GM04504 (cell line): Measurements from ENCODE around the gene ECM1.
A peak's percentile ranks its signal among the peaks of the same experiment; 100 is the strongest.

Experiments
- DNase-seq: peaks from one replicate; pipeline ENCODE4 v3.0.0-alpha.2; 2012; ENCODE audit warnings: low read depth

Gene ECM1

GRCh38 chr1:150512846-150513245 is 4.9 kb downstream of the ECM1 start:
- no peak for DNase-seq

GRCh38 chr1:150513351-150513791 is 5.5 kb downstream of the ECM1 start:
- DNase-seq: no peak

DNA sequence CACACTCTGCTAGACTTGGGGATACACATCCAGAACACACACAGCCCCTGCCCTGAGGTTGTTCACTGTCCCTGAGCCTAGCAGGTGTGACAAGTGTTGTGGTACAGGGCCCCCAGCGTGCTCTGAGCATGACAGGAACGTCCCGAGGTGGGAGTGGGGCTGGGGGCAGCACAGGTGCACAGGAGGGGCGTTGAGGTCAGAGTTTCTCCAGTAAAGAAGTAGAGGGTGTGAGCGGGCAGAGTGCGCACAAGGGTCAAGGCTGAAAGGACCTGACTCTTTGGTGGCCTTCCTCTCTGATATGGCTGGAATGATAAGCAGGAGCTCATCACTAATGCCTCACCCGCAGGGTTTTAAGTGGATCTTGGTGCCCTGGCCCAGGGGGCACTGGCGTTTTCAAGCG is 6.4 kb downstream of the ECM1 start:
- no peak for DNase-seq

GRCh38 chr1:150514913-150515327 is 7.0 kb downstream of the ECM1 start:
- no peak for DNase-seq

DNA sequence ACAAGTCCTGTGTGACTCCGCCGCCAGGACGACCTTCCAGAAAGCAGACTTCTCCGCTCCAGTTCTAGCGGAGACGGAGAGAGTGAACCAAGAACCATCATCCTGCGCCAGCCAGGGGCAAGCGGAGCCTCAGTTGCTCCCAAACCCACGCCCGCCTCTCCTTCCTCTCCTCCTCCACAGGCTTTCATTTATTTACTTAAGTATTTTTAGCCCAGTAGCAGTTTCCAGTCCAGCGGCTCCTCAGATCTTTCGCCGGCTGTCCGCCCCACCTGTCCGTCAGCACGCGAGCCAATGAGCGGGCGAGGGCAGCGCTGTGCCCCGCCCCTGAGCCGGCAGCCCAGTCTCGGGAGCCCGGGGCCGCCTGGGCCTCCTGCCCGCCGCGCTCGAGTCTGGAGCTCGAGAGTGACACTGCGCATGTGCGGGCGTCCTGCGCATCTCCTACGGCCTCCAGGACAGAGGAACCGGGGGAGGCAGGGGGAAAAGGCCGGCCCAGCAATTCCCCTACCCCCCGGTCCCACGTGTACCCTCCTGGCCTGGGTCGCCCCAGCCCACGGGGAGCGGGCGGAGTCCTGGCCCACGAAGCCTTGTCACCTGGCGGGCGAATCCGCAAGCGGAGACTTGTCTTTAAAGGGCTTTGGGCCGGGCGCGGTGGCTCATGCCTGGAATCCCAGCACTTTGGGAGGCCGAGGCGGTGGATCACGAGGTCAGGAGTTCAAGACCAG is 7.6 kb downstream of the ECM1 start, which contains the start of gene FALEC:
TSS of gene FALEC (plus strand) at position 425 of the 722 bp plus-strand sequence.
- peak; percentile 91 for DNase-seq

- DNase-seq: no peak
Observed at GRCh38 chr1:150516050-150516591, 8.2 kb downstream of the ECM1 start.

GRCh38 chr1:150516616-150517015 is 8.7 kb downstream of the ECM1 start:
- DNase-seq: no peak

DNA sequence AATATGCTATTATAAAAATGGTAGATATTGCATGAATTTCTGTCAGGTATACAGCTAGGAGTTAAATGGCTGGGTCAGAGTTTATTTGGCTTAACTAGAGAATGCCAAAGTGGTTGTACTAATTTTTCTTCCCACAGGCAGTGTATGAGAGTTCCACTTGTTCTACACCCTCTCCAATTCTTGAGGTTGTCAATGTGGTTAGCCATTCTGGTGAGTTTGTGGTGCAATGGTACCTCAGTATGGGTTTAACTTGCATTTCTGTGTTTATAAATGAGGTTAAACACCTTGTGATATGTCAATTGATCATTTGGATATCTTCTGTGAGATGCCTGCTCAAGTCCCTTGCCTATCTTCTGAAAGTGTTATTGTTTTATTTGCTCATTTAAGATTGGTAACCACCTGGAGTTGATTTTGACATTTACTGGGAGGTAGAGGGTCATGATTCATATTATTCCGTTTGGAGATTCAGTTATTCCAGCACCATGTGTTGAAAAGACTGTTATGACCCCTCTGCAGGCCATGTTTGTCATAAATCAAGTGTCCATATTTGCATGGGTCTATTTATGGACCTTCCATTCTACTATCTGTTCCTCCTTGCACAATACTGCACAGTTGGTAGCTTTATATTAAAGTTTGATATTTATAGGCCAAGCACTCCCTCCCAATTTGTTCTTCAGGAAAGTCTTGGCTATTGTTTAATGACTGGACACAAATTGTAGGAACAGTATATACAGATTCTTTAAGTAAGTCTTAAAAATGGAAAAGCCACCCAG is 13.5 kb downstream of the ECM1 start:
- DNase-seq: no peak

DNA sequence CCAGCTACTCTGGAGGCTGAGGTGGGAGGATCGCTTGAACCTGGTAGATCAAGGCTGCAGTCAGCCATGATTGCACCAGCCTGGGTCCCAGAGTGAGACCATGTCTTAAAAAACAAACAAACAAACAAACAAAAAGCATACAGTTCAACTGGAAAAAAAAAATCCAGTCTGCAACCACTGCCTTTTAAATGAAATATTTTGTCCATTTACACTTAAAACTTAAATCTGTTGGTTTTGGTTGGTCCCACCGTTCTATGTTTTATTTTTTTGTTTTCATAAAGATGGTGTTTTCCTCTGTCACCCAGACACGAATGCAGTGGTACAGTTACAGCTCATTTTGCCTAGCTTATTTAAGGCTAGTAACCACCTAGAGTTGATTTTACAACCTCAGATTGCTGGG is 17.4 kb downstream of the ECM1 start:
- no peak for DNase-seq

DNA sequence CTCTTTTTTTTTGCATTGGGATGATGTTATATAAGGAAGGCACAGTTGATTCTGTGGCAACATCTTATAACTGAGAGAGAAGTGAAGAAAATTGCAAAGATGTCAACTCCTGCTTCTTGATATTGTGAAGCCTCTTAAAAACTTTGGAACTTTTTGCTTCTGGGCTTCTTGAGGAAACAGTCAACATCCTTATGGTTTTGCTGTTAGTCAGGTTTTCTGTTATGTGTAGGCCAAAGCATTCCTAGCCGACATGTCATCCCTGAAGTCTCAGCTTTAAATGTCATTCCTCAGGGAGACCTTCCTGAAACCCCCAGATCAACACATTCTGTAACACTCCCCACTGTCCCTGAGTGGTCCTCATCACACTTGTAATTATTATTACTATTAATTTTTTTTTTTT is 20.3 kb downstream of the ECM1 start:
- no peak for DNase-seq

- DNase-seq: no peak
Observed at GRCh38 chr1:150529017-150529416, 21.1 kb downstream of the ECM1 start.

GRCh38 chr1:150530491-150531159 is 22.7 kb downstream of the ECM1 start:
- DNase-seq: no peak

GRCh38 chr1:150532860-150533259 is 25.0 kb downstream of the ECM1 start:
- no peak for DNase-seq

DNA sequence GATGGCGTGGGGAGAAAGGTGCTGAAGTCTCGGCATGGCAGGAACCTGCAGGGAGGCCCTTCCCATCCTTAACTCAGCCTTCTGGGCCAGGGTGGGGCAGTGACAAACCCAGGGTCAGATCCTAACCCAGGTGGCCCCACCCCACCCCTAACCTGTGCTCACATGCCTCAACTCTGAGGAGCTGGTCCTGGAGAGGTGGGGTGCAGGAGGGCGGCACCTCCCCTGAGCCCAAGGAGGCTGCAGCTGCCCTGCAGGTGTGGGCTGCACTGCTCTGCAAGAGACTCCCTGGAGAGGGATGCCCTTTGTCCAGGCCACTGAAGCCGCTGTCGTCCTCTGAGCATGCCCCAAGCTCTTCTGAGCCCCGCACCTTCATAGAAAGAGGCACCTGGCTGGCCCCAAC is 26.1 kb downstream of the ECM1 start:
- DNase-seq: no peak

DNA sequence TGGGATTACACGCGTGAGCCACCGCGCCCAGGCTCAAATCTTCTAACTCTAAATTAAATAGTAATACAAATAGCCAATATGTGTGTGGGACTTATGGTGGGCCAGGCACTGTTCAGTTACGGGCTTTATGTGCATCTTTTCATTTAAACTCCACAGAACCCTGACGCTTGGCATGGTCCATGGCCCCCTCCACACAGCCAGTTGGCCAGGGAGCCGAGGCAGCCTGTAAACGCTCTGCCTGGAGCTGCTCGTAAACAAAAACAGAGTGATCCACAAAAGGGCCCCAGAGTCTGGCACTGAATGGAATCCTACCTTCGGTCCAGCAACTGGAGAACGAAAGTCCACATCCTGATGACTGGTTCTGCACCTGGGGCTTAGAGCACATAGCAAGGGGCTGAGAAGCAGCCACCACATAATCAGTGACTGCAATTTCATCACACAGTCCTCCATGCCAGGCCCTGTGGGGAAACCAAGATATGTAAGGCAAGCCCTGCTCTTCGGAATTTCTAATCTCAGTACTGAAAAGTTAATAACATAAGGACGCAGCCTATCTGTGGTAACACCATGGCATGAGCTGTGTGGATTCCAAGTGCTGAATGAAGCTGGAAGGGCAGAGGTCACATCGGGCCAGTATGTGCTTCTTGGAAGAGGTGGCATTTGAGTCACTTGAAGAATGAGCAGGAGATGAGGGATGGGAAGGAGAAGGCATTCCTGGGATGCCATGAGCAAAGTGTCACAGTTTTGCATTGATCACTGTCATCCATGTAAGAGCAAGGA is 27.8 kb downstream of the ECM1 start:
- no peak for DNase-seq

GRCh38 chr1:150536836-150537731 is 29.2 kb downstream of the ECM1 start:
- no peak for DNase-seq

DNA sequence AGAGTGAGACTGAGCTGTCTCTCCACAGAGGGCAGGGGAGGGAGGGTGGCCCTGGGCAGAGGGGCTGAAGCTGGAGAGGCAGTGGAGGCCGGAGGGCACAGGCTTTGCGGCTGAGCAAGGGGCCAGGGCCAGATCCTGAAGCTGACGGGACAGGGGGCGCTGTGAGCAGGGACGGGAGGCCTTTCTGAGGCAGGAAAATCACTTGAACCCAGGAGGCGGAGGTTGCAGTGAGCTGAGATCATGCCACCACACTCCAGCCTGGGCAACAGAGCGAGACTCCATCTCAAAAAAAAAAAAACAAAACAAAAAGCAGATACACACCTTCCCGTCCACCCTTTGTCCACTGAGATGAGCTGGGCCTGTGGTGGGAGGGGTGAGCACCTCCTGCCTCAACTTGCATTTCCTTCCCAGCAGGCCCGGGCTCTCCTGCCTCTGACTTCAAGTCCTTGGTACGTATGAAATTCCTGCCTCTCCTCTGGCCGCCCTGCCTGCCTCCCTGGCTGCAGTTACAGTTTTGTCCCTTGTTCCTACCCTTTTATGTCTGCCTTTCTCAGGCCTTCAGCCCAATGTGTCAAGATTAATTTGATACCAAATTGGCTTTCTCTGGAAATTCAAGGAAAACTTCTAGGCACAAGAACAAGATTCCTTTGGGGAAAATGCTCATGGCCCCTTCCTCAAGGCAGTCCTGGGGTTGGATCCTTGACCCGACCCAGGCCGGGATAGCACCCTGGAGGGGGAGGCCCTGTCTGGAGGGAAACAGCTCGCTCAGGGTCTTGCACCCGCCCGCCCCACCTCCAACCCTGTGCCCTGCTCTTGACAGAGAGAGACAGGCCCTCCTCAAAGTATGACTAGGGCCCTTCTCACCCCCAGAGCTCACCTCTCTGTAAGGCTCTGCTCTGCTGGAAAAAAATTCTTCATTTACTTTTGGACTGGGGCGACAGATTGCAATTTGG is 30.1 kb downstream of the ECM1 start:
- peak; percentile 68 for DNase-seq

- no peak for DNase-seq
Observed at GRCh38 chr1:150543500-150544143, 35.7 kb downstream of the ECM1 start.

- DNase-seq: no peak
Observed at GRCh38 chr1:150544204-150544603, 36.3 kb downstream of the ECM1 start.
